Endodermal cell (in vitro differentiated cells): ENCODE results near the gene GPR3. TPM values are rescaled to one million over a fixed set of nuclear protein-coding genes. Genes with fewer than 3 reads are reported as not detected.

ENCODE experiments used
- DNase-seq: peaks from one replicate; pipeline ENCODE4 v3.0.0-alpha.2; 2017
- H3K27ac ChIP-seq: 2 replicates; pipeline ENCODE4 v1.5.1; 2013; ENCODE audit warnings: mild to moderate bottlenecking, low read depth, low read length, moderate library complexity
- H3K27me3 ChIP-seq: 2 replicates; pipeline ENCODE4 v1.6.1; 2013; ENCODE audit warnings: mild to moderate bottlenecking, low read length, moderate library complexity; ENCODE audit not compliant: insufficient read depth, control insufficient read depth, poor library complexity, severe bottlenecking
- H3K36me3 ChIP-seq: 2 replicates; pipeline ENCODE4 v1.7.0; 2013; ENCODE audit warnings: mild to moderate bottlenecking, low read length, moderate library complexity; ENCODE audit not compliant: control insufficient read depth, insufficient read depth
- H3K4me1 ChIP-seq: one replicate; pipeline ENCODE4 v1.7.0; 2013; ENCODE audit warnings: low read length; ENCODE audit not compliant: control insufficient read depth, insufficient read depth
- H3K4me3 ChIP-seq: 2 replicates; pipeline ENCODE4 v1.5.1; 2013; ENCODE audit warnings: mild to moderate bottlenecking, low read length, moderate library complexity
- H3K9ac ChIP-seq: 2 replicates; pipeline ENCODE4 v1.6.1; 2013; ENCODE audit warnings: mild to moderate bottlenecking, low read length, moderate library complexity; ENCODE audit not compliant: poor library complexity, severe bottlenecking; ENCODE audit errors: extremely low read depth
- H3K9me3 ChIP-seq: 2 replicates; pipeline ENCODE4 v1.6.1; 2013; ENCODE audit warnings: mild to moderate bottlenecking, low read length, moderate library complexity; ENCODE audit not compliant: control insufficient read depth
- H3K27ac Mint-ChIP-seq: 2 replicates; pipeline ENCODE4 v1.8.0; 2020; ENCODE audit warnings: mixed read lengths
- H3K27me3 Mint-ChIP-seq: 2 replicates; pipeline ENCODE4 v1.8.0; 2021; ENCODE audit warnings: mild to moderate bottlenecking, mixed read lengths; ENCODE audit not compliant: insufficient read depth
- H3K36me3 Mint-ChIP-seq: 2 replicates; pipeline ENCODE4 v1.8.0; 2020; ENCODE audit warnings: low read depth, mixed read lengths
- H3K4me1 Mint-ChIP-seq: 2 replicates; pipeline ENCODE4 v1.8.0; 2020; ENCODE audit warnings: mixed read lengths
- H3K4me3 Mint-ChIP-seq: 2 replicates; pipeline ENCODE4 v1.8.0; 2020; ENCODE audit warnings: mild to moderate bottlenecking, moderate library complexity, mixed read lengths
- H3K9me3 Mint-ChIP-seq: 2 replicates; pipeline ENCODE4 v1.8.0; 2020; ENCODE audit warnings: mild to moderate bottlenecking, mixed read lengths
- CTCF ChIP-seq: fragments of 200-600 bp; sonication (generic); conservative IDR thresholded peaks from 2 replicates; pipeline ENCODE4 v1.5.0; 2021; ENCODE audit warnings: antibody characterized with exemption, mild to moderate bottlenecking
- WGBS, 2 experiments: methylation state at CpG; one replicate each; pipeline versions ENCODE4 v1.1.5 to v1.1.7; 2013; ENCODE audit warnings: missing lambda C conversion rate in 2 of 2, mixed read lengths in 1 of 2; ENCODE audit not compliant: insufficient coverage in 1 of 2, insufficient read length in 1 of 2; 5-methylcytosine and 5-hydroxymethylcytosine counted together
- total RNA-seq, 2 donors: library from RNA; stranded (reverse); fragmentation: NEBNext Ultra II Directional in 1 of 2; extraction: Animal tissue kit (Norgen Biotek cat#: 25700) in 1 of 2; gene quantifications; 2 replicates in 1 of 2; 3 replicates in 1 of 2; pipeline ENCODE4 v1.2.1, GENCODE V29; 2021

Gene GPR3
- total RNA-seq, 2 donors from 2014 or later = 3.5 to 4.1 TPM

- Mint-ChIP-seq H3K27me3 (peaks cover 4% of the 10 kb centered on the region), H3K36me3 (no peaks in the 10 kb centered on the region), H3K4me1 (peaks cover 10% of the 10 kb centered on the region), H3K9me3 (no peaks in the 10 kb centered on the region), H3K27ac (peak overlapping the region; percentile 93), H3K4me3 (peak overlapping the region; percentile 85)
- Histone ChIP-seq H3K4me1 (no peaks in the 10 kb centered on the region), H3K9me3 (no peaks in the 10 kb centered on the region), H3K9ac (no peak overlapping the region), H3K27me3 (no peaks in the 10 kb centered on the region), H3K4me3 (peak overlapping the region; percentile 91), H3K27ac (no peak overlapping the region), H3K36me3 (no peaks in the 10 kb centered on the region)
- peak; percentile 86 for DNase-seq
- WGBS, 2 experiments = 57 to 70% methylated on average over 7 to 13 of the region's 13 CpGs
- TF ChIP-seq CTCF = no peak
Measured at GRCh38 chr1:27391511-27392095, 819 bp upstream of the GPR3 start.

- H3K4me1 ChIP-seq = no peaks in the 10 kb centered on the region
- Mint-ChIP-seq H3K4me3 (peak overlapping the region; percentile 85), H3K9me3 (no peaks in the 10 kb centered on the region), H3K27ac (peak overlapping the region; percentile 94), H3K36me3 (no peaks in the 10 kb centered on the region), H3K27me3 (no peaks in the 10 kb centered on the region), H3K4me1 (peaks cover 15% of the 10 kb centered on the region)
- peak overlapping the region; percentile 91 for H3K4me3 ChIP-seq
- no peaks in the 10 kb centered on the region for H3K9me3 ChIP-seq
- peak; percentile 60 for TF ChIP-seq CTCF
- peak overlapping the region; percentile 59 for H3K27ac ChIP-seq
- no peak for DNase-seq
- 14 to 22% methylated on average over 17 to 30 of the region's 30 CpGs for WGBS, 2 experiments
- H3K36me3 ChIP-seq = no peaks in the 10 kb centered on the region
- H3K27me3 ChIP-seq = no peaks in the 10 kb centered on the region
- peak overlapping the region; percentile 85 for H3K9ac ChIP-seq
Measured at GRCh38 chr1:27392778-27393635, 585 bp downstream of the GPR3 start.

GRCh38 chr1:27393641-27394281 lies 1.3 kb downstream of the GPR3 start:
- Mint-ChIP-seq H3K36me3 (no peaks in the 10 kb centered on the region), H3K4me1 (peaks cover 18% of the 10 kb centered on the region), H3K9me3 (no peaks in the 10 kb centered on the region), H3K4me3 (peak overlapping the region; percentile 85), H3K27me3 (no peaks in the 10 kb centered on the region), H3K27ac (no peak overlapping the region)
- H3K4me3 ChIP-seq = no peak overlapping the region
- H3K36me3 ChIP-seq = no peaks in the 10 kb centered on the region
- H3K27me3 ChIP-seq = no peaks in the 10 kb centered on the region
- WGBS, 2 experiments = 95 to 98% methylated on average over 10 to 18 of the region's 18 CpGs
- peak; percentile 53 for DNase-seq
- H3K27ac ChIP-seq = no peak overlapping the region
- H3K9ac ChIP-seq = no peak overlapping the region
- TF ChIP-seq CTCF = no peak
- H3K9me3 ChIP-seq = no peaks in the 10 kb centered on the region
- H3K4me1 ChIP-seq = peaks cover 7% of the 10 kb centered on the region
